Ureter (tissue), 1 donor: Measurements from ENCODE around the gene C5orf46. TPM values are rescaled to one million over a fixed set of nuclear protein-coding genes. Genes with fewer than 3 reads are reported as not detected.
"Not testable (repeated sequence)": the region's sequence is repeated elsewhere in the genome, so short reads cannot be mapped to it uniquely, and the experiment has no call there.

Source experiments
- DNase-seq: peaks from one replicate; pipeline ENCODE4 v3.0.0-alpha.2; 2020; ENCODE audit warnings: low spot score
- total RNA-seq: library from RNA; stranded (reverse); gene quantifications from one replicate; pipeline ENCODE4 v1.2.4, GENCODE V29; 2023
- donor health status: DM: yes; HTN: yes; CAD: no.

Gene C5orf46
- total RNA-seq = not detected

GRCh38 chr5:147906326-147907095 lies at the start of gene C5orf46:
Gene C5orf46, minus strand, starts transcription at chr5:147906538. Its CDS starts 37 bp downstream, at chr5:147906501.
- no peak for DNase-seq

- no peak for DNase-seq
These were observed 48.6 kb upstream of the C5orf46 start for GRCh38 chr5:147954971-147955370.

- no peak for DNase-seq
These were observed 43.6 kb upstream of the C5orf46 start for GRCh38 chr5:147949711-147950573.

GRCh38 chr5:147946658-147947274 lies 40.4 kb upstream of the C5orf46 start:
- not testable (repeated sequence) for DNase-seq

- no peak for DNase-seq
These were observed 33.2 kb upstream of the C5orf46 start for GRCh38 chr5:147939431-147940114.

GRCh38 chr5:147935032-147935431 lies 28.7 kb upstream of the C5orf46 start:
- no peak for DNase-seq

- DNase-seq = no peak
These were observed 24.4 kb upstream of the C5orf46 start for GRCh38 chr5:147930769-147931168.

- no peak for DNase-seq
These were observed 21.6 kb upstream of the C5orf46 start for GRCh38 chr5:147927901-147928300.

- no peak for DNase-seq
These were observed 18.7 kb upstream of the C5orf46 start for GRCh38 chr5:147925020-147925419.

- DNase-seq = no peak
These were observed 14.8 kb upstream of the C5orf46 start for GRCh38 chr5:147921136-147921535.

GRCh38 chr5:147920420-147921030 lies 14.2 kb upstream of the C5orf46 start:
- no peak for DNase-seq

- DNase-seq = no peak
These were observed 12.6 kb upstream of the C5orf46 start for GRCh38 chr5:147918899-147919298.

GRCh38 chr5:147918101-147918685 lies 11.9 kb upstream of the C5orf46 start:
- DNase-seq = no peak

- DNase-seq = no peak
These were observed 7.4 kb upstream of the C5orf46 start for GRCh38 chr5:147913786-147914185.

- no peak for DNase-seq
These were observed 5.7 kb upstream of the C5orf46 start for GRCh38 chr5:147912011-147912410.

GRCh38 chr5:147911427-147911826 lies 5.1 kb upstream of the C5orf46 start:
- DNase-seq = no peak

- DNase-seq = no peak
These were observed 2.2 kb downstream of the C5orf46 start for GRCh38 chr5:147904110-147904509.

- no peak for DNase-seq
These were observed 3.7 kb downstream of the C5orf46 start for GRCh38 chr5:147902609-147903115.

GRCh38 chr5:147901599-147902039 lies 4.7 kb downstream of the C5orf46 start:
- no peak for DNase-seq

- no peak for DNase-seq
These were observed 7.4 kb downstream of the C5orf46 start for GRCh38 chr5:147898875-147899401.
